ENCODE measurements around the gene TRIM60. TPM values are rescaled to one million over a fixed set of nuclear protein-coding genes. Genes with fewer than 3 reads are reported as not detected.
"Not testable (repeated sequence)": the region's sequence is repeated elsewhere in the genome, so short reads cannot be mapped to it uniquely, and the experiment has no call there.

TRIM60 gene
- polyA plus RNA-seq (2013, experiment 1 of 2), result not detected
- polyA plus RNA-seq (2013, experiment 2 of 2), result not detected

DNA sequence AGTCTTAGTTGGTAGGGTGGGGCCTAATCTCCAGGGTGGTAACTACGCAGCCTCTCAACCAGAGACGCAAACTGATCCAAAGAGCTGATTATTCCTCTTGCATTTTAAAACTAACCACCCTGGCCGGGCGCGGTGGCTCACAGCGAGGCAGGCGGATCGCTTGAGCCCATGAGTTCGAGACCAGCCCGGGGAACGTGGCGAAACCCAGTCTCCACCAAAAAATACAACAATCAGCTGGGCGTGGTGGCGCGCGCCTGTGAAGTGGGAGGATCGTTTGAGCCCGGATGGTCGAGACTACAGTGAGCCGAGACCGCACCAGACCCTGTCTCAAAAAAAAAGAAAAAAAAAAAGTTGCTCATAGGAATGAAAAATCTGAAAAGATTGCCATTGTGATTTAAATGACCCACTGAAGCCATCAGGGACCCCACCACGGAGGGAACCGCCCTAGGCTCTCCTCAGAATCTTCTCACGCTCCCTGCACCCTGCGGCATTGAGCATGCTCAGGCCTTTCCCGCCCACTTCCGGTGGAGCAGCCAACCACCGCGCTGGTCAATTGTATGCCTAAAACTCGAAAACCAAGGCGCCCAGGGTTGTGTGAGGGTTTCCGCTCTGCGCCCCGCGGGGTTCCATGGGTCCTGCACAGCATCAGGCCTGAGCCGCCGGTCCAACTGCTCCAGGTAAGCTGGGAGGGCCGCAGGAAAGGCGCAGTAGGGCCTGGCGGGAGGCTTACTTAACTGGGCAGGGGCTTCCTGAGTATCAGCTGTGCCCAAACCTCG is at the start of gene TRIM60:
TRIM60 (plus strand) TSS at position 564 of the 776 bp plus-strand sequence. CDS start 8,074 bp downstream, outside the sequence.
- H3K27ac ChIP-seq (ENCODE audit: low read depth, low read length), result no peak within 1 kb of the TSS

GRCh38 chr4:164989471-164989870 is 42.3 kb upstream of the TRIM60 start:
- no peaks in the 10 kb centered on the region for H3K27me3 ChIP-seq (ENCODE audit: insufficient read depth, low read length)
- H3K4me3 ChIP-seq (ENCODE audit: low read length), result no peak overlapping the region
- no peaks in the 10 kb centered on the region for H3K36me3 ChIP-seq (ENCODE audit: insufficient read depth, low read length)
- no peak overlapping the region for H3K9ac ChIP-seq (ENCODE audit: low read depth, low read length)
- H3K27ac ChIP-seq (ENCODE audit: low read depth, low read length), result no peak overlapping the region
- WGBS, result 96% methylated on average over 2 of the region's 2 CpGs
- H3K9me3 ChIP-seq (ENCODE audit: insufficient read depth, low read depth, low read length), result no peaks in the 10 kb centered on the region
- no peaks in the 10 kb centered on the region for H3K4me1 ChIP-seq (ENCODE audit: insufficient read depth, low read length)

More for the DNA sequence above, at the start of gene TRIM60:
- Histone ChIP-seq H3K4me3 (ENCODE audit: low read length) (no peak within 1 kb of the TSS), H3K9ac (ENCODE audit: low read depth, low read length) (no peak within 1 kb of the TSS), H3K9me3 (ENCODE audit: insufficient read depth, low read depth, low read length) (no peaks in the 10 kb centered on the region), H3K36me3 (ENCODE audit: insufficient read depth, low read length) (no peaks in the 10 kb centered on the region), H3K4me1 (ENCODE audit: insufficient read depth, low read length) (no peaks in the 10 kb centered on the region), H3K27me3 (ENCODE audit: insufficient read depth, low read length) (no peaks in the 10 kb centered on the region)
- WGBS, result 96% methylated on average over 41 of the region's 41 CpGs

GRCh38 chr4:164990786-164991185 is 41.0 kb upstream of the TRIM60 start:
- not testable (repeated sequence) for H3K4me3 ChIP-seq (ENCODE audit: low read length); H3K27ac ChIP-seq (ENCODE audit: low read depth, low read length); H3K9me3 ChIP-seq (ENCODE audit: insufficient read depth, low read depth, low read length); H3K4me1 ChIP-seq (ENCODE audit: insufficient read depth, low read length); H3K27me3 ChIP-seq (ENCODE audit: insufficient read depth, low read length); H3K36me3 ChIP-seq (ENCODE audit: insufficient read depth, low read length); H3K9ac ChIP-seq (ENCODE audit: low read depth, low read length)
- 88% methylated on average over 10 of the region's 10 CpGs for WGBS

- WGBS, result 92% methylated on average over 6 of the region's 6 CpGs
- H3K4me1 ChIP-seq (ENCODE audit: insufficient read depth, low read length); H3K27me3 ChIP-seq (ENCODE audit: insufficient read depth, low read length); H3K27ac ChIP-seq (ENCODE audit: low read depth, low read length); H3K36me3 ChIP-seq (ENCODE audit: insufficient read depth, low read length); H3K9me3 ChIP-seq (ENCODE audit: insufficient read depth, low read depth, low read length); H3K9ac ChIP-seq (ENCODE audit: low read depth, low read length); H3K4me3 ChIP-seq (ENCODE audit: low read length): not testable (repeated sequence)
These were observed 35.7 kb upstream of the TRIM60 start for GRCh38 chr4:164996123-164996522.

DNA sequence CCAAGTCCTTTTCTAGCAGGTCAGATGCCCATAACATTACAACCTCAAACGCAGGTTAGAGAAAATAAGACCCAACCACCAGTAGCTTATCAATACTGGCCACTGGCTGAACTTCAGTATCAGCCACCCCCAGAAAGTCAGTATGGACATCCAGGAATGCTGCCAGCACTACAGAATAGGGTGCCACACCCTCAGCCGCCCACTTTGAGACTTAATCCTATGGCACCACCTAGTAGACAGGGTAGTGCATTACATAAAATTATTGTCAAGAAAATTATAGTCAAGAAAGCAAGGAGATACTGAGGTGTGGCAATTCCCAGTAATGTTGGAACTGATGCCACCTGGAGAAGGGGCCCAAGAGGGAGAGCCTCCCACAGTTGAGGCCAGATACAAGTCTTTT is 34.5 kb upstream of the TRIM60 start:
- no peak overlapping the region for H3K9ac ChIP-seq (ENCODE audit: low read depth, low read length)
- no peak overlapping the region for H3K4me3 ChIP-seq (ENCODE audit: low read length)
- no peaks in the 10 kb centered on the region for H3K36me3 ChIP-seq (ENCODE audit: insufficient read depth, low read length)
- no peaks in the 10 kb centered on the region for H3K9me3 ChIP-seq (ENCODE audit: insufficient read depth, low read depth, low read length)
- H3K4me1 ChIP-seq (ENCODE audit: insufficient read depth, low read length), result no peaks in the 10 kb centered on the region
- 87% methylated on average over 2 of the region's 2 CpGs for WGBS
- no peak overlapping the region for H3K27ac ChIP-seq (ENCODE audit: low read depth, low read length)
- H3K27me3 ChIP-seq (ENCODE audit: insufficient read depth, low read length), result no peaks in the 10 kb centered on the region

DNA sequence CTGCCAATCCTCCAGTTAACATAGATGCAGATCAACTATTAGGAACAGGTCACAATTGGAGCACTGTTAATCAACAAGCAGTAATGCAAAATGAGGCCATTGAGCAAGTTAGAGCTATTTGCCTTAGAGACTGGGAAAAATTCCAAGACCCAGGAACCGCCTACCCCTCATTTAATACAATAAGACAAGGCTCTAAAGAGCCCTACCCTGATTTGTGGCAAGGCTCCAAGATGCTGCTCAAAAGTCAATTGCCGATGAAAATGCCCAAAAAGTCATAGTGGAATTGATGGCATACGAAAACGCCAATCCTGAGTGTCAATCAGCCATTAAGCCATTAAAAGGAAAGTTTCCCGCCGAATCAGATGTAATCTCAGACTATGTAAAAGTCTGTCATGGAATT is 33.9 kb upstream of the TRIM60 start:
- no peaks in the 10 kb centered on the region for H3K27me3 ChIP-seq (ENCODE audit: insufficient read depth, low read length)
- no peaks in the 10 kb centered on the region for H3K4me1 ChIP-seq (ENCODE audit: insufficient read depth, low read length)
- no peak overlapping the region for H3K9ac ChIP-seq (ENCODE audit: low read depth, low read length)
- 97% methylated on average over 6 of the region's 6 CpGs for WGBS
- no peaks in the 10 kb centered on the region for H3K9me3 ChIP-seq (ENCODE audit: insufficient read depth, low read depth, low read length)
- H3K36me3 ChIP-seq (ENCODE audit: insufficient read depth, low read length), result no peaks in the 10 kb centered on the region
- H3K27ac ChIP-seq (ENCODE audit: low read depth, low read length), result no peak overlapping the region
- H3K4me3 ChIP-seq (ENCODE audit: low read length), result no peak overlapping the region

GRCh38 chr4:164998526-164999080 is 33.2 kb upstream of the TRIM60 start:
- H3K36me3 ChIP-seq (ENCODE audit: insufficient read depth, low read length); H3K27ac ChIP-seq (ENCODE audit: low read depth, low read length); H3K9me3 ChIP-seq (ENCODE audit: insufficient read depth, low read depth, low read length); H3K9ac ChIP-seq (ENCODE audit: low read depth, low read length); H3K4me3 ChIP-seq (ENCODE audit: low read length); H3K27me3 ChIP-seq (ENCODE audit: insufficient read depth, low read length); H3K4me1 ChIP-seq (ENCODE audit: insufficient read depth, low read length): not testable (repeated sequence)
- 85% methylated on average over 2 of the region's 2 CpGs for WGBS

DNA sequence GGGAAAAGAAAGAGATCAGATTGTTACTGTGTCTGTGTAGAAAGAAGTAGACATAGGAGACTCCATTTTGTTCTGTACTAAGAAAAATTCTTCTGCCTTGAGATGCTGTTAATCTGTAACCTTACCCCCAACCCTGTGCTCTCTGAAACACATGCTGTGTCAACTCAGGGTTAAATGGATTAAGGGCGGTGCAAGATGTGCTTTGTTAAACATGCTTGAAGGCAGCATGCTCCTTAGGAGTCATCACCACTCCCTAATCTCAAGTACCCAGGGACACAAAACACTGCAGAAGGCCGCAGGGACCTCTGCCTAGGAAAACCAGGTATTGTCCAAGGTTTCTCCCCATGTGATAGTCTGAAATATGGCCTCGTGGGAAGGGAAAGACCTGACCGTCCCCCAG is 29.8 kb upstream of the TRIM60 start:
- not testable (repeated sequence) for H3K27me3 ChIP-seq (ENCODE audit: insufficient read depth, low read length); H3K27ac ChIP-seq (ENCODE audit: low read depth, low read length); H3K9me3 ChIP-seq (ENCODE audit: insufficient read depth, low read depth, low read length); H3K4me3 ChIP-seq (ENCODE audit: low read length); H3K9ac ChIP-seq (ENCODE audit: low read depth, low read length); H3K4me1 ChIP-seq (ENCODE audit: insufficient read depth, low read length); H3K36me3 ChIP-seq (ENCODE audit: insufficient read depth, low read length)
- 69% methylated on average over 3 of the region's 4 CpGs for WGBS

- H3K27ac ChIP-seq (ENCODE audit: low read depth, low read length), result no peak overlapping the region
- 94% methylated on average over 6 of the region's 6 CpGs for WGBS
- H3K36me3 ChIP-seq (ENCODE audit: insufficient read depth, low read length), result no peaks in the 10 kb centered on the region
These were observed 26.4 kb upstream of the TRIM60 start for GRCh38 chr4:165005352-165005925.

GRCh38 chr4:165006456-165006855 is 25.3 kb upstream of the TRIM60 start:
- H3K27me3 ChIP-seq (ENCODE audit: insufficient read depth, low read length), result no peaks in the 10 kb centered on the region
- no peaks in the 10 kb centered on the region for H3K9me3 ChIP-seq (ENCODE audit: insufficient read depth, low read depth, low read length)
- no peak overlapping the region for H3K4me3 ChIP-seq (ENCODE audit: low read length)
- no peaks in the 10 kb centered on the region for H3K36me3 ChIP-seq (ENCODE audit: insufficient read depth, low read length)
- H3K27ac ChIP-seq (ENCODE audit: low read depth, low read length), result no peak overlapping the region
- 93% methylated on average over 9 of the region's 9 CpGs for WGBS
- no peak overlapping the region for H3K9ac ChIP-seq (ENCODE audit: low read depth, low read length)
- no peaks in the 10 kb centered on the region for H3K4me1 ChIP-seq (ENCODE audit: insufficient read depth, low read length)

More at GRCh38 chr4:165005352-165005925, 26.4 kb upstream of the TRIM60 start:
- no peaks in the 10 kb centered on the region for H3K27me3 ChIP-seq (ENCODE audit: insufficient read depth, low read length)
- no peak overlapping the region for H3K9ac ChIP-seq (ENCODE audit: low read depth, low read length)
- no peaks in the 10 kb centered on the region for H3K4me1 ChIP-seq (ENCODE audit: insufficient read depth, low read length)
- H3K9me3 ChIP-seq (ENCODE audit: insufficient read depth, low read depth, low read length), result no peaks in the 10 kb centered on the region
- no peak overlapping the region for H3K4me3 ChIP-seq (ENCODE audit: low read length)

- no peaks in the 10 kb centered on the region for H3K9me3 ChIP-seq (ENCODE audit: insufficient read depth, low read depth, low read length)
- no peaks in the 10 kb centered on the region for H3K4me1 ChIP-seq (ENCODE audit: insufficient read depth, low read length)
- H3K9ac ChIP-seq (ENCODE audit: low read depth, low read length), result no peak overlapping the region
- no peak overlapping the region for H3K4me3 ChIP-seq (ENCODE audit: low read length)
- no peaks in the 10 kb centered on the region for H3K36me3 ChIP-seq (ENCODE audit: insufficient read depth, low read length)
- 97% methylated on average over 5 of the region's 5 CpGs for WGBS
- H3K27ac ChIP-seq (ENCODE audit: low read depth, low read length), result no peak overlapping the region
- no peaks in the 10 kb centered on the region for H3K27me3 ChIP-seq (ENCODE audit: insufficient read depth, low read length)
These were observed 24.9 kb upstream of the TRIM60 start for GRCh38 chr4:165006886-165007285.
